AG10803 (cell line): ENCODE results near the gene CCSER1.

Source experiments
- DNase-seq: peaks from one replicate; pipeline ENCODE4 v3.0.0; 2010; ENCODE audit warnings: low read depth
- H3K4me3 ChIP-seq: 2 replicates; pipeline ENCODE4 v1.5.1; 2011; ENCODE audit warnings: mild to moderate bottlenecking, low read length, control low read depth
- CTCF ChIP-seq: conservative IDR thresholded peaks from 2 replicates; pipeline ENCODE4 v1.5.1; 2011; ENCODE audit warnings: mild to moderate bottlenecking, low read length, control low read depth, inconsistent platforms

CCSER1 gene

GRCh38 chr4:90606781-90607180 is 479.6 kb downstream of the CCSER1 start:
- no peak for DNase-seq
- no peak overlapping the region for H3K4me3 ChIP-seq
- TF ChIP-seq CTCF: no peak

- no peak overlapping the region for H3K4me3 ChIP-seq
- no peak for TF ChIP-seq CTCF
- DNase-seq: no peak
These were observed 487.2 kb downstream of the CCSER1 start for GRCh38 chr4:90614371-90614770.

GRCh38 chr4:90621080-90621479 is 493.9 kb downstream of the CCSER1 start:
- TF ChIP-seq CTCF: no peak
- no peak for DNase-seq
- no peak overlapping the region for H3K4me3 ChIP-seq

- no peak for TF ChIP-seq CTCF
- no peak for DNase-seq
- H3K4me3 ChIP-seq: no peak overlapping the region
These were observed 497.6 kb downstream of the CCSER1 start for GRCh38 chr4:90624781-90625180.

- no peak for DNase-seq
- TF ChIP-seq CTCF: no peak
These were observed 514.8 kb downstream of the CCSER1 start for GRCh38 chr4:90641861-90642599.

GRCh38 chr4:90643156-90643555 is 516.0 kb downstream of the CCSER1 start:
- DNase-seq: no peak

More at GRCh38 chr4:90641861-90642599, 514.8 kb downstream of the CCSER1 start:
- no peak overlapping the region for H3K4me3 ChIP-seq

More at GRCh38 chr4:90643156-90643555, 516.0 kb downstream of the CCSER1 start:
- no peak overlapping the region for H3K4me3 ChIP-seq
- TF ChIP-seq CTCF: no peak
